PFSK-1 (cell line): ENCODE data around the gene CASKIN2.

Source experiments
- FOXP2 ChIP-seq: optimal IDR thresholded peaks from 2 replicates; pipeline ENCODE3; 2011; ENCODE audit warnings: borderline replicate concordance, control low read depth, inconsistent platforms; ENCODE audit not compliant: insufficient read depth; ENCODE audit errors: extremely low read length, extremely low read depth
- SIN3A ChIP-seq: IDR thresholded peaks from 2 replicates; pipeline ENCODE4 v1.6.1; 2012; ENCODE audit warnings: mild to moderate bottlenecking, low read length, moderate library complexity, borderline replicate concordance; ENCODE audit not compliant: insufficient read depth
- TAF1 ChIP-seq: IDR thresholded peaks from 2 replicates; pipeline ENCODE4 v1.6.1; 2012; ENCODE audit warnings: low read length, control low read depth, borderline replicate concordance; ENCODE audit not compliant: insufficient read depth
- TF ChIP-seq, protein P1 (sequence below), 2 experiments: IDR thresholded peaks; 2 replicates each; pipeline versions ENCODE4 v1.6.1 to v1.8.0; 2011 to 2012; ENCODE audit warnings: low read depth in 2 of 2, low read length in 2 of 2, control low read depth in 1 of 2, inconsistent platforms in 1 of 2, mild to moderate bottlenecking in 1 of 2, moderate library complexity in 1 of 2; ENCODE audit not compliant: insufficient read depth in 1 of 2

DNA sequence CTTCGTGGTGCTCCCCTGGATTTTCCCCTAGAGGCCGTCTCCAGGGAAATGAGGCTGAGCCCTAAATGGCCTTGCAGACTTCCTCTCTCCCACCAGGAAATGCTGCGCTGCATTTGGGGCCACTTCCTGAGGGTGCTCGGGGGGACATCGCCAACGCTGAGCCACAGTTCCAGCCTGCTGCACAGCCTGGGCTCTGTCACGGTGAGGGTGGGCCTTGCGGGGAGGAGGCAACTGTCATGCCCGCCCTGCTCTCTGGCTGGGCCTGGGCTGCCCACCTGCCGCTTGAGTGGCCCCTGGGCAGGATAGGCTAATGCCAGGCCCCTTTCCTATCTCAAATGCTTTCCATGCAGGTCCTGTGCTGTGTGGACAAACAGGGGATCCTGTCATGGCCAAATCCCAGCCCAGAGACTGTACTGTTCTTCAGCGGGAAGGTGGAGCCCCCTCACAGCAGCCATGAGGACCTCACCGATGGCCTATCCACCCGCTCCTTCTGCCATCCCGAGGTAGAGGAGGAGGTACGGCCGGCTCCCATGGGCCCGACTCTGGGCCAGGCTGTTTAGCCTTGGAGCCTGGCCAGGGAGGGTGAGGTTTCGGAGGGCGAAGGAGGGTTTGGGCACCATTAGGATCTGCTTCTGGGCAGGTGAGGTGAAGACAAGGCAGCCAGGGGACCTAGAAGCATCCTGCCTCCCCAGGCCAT is 24.2 kb downstream of the CASKIN2 start:
- TF ChIP-seq FOXP2: no peak
- TF ChIP-seq, protein P1, sequence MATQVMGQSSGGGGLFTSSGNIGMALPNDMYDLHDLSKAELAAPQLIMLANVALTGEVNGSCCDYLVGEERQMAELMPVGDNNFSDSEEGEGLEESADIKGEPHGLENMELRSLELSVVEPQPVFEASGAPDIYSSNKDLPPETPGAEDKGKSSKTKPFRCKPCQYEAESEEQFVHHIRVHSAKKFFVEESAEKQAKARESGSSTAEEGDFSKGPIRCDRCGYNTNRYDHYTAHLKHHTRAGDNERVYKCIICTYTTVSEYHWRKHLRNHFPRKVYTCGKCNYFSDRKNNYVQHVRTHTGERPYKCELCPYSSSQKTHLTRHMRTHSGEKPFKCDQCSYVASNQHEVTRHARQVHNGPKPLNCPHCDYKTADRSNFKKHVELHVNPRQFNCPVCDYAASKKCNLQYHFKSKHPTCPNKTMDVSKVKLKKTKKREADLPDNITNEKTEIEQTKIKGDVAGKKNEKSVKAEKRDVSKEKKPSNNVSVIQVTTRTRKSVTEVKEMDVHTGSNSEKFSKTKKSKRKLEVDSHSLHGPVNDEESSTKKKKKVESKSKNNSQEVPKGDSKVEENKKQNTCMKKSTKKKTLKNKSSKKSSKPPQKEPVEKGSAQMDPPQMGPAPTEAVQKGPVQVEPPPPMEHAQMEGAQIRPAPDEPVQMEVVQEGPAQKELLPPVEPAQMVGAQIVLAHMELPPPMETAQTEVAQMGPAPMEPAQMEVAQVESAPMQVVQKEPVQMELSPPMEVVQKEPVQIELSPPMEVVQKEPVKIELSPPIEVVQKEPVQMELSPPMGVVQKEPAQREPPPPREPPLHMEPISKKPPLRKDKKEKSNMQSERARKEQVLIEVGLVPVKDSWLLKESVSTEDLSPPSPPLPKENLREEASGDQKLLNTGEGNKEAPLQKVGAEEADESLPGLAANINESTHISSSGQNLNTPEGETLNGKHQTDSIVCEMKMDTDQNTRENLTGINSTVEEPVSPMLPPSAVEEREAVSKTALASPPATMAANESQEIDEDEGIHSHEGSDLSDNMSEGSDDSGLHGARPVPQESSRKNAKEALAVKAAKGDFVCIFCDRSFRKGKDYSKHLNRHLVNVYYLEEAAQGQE (IDR thresholded peaks at IDR 0.05; ENCODE audit: insufficient read depth in 1 of 2, low read depth in 2 of 2, low read length in 2 of 2): no peak
- no peak for TF ChIP-seq TAF1
- TF ChIP-seq SIN3A: no peak
